ENCODE data around the gene FN3K. TPM values are rescaled to one million over a fixed set of nuclear protein-coding genes. Genes with fewer than 3 reads are reported as not detected.

The FN3K gene
- total and polyA plus RNA-seq, 3 experiments from 2014 or later, result 0.79 to 2.3 (median 1.3) TPM

DNA sequence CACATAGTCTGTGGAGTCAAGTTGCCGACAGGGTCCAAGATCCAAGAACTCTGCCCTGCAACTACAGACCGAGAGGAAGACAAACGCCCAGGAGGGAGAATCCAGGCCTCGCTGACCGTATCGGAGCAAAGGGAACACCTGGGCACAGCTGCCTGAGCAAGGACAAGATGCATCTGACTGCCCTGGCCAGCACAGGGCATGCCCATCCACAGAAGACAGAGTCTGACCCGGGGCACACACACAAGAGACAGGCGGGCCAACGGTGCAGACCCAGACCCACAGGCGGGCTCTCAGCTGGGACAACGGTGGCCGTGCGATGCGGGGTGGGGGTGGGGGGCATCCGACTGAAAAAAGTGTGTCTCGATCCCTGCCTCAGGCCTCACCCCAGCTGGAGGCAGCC, 43.1 kb upstream of the FN3K start:
- peaks cover 5% of the 10 kb centered on the region for H3K4me1 ChIP-seq (ENCODE audit: insufficient read depth, low read length)
- H3K36me3 ChIP-seq (ENCODE audit: insufficient read depth, low read length), result no peaks in the 10 kb centered on the region
- POLR2A ChIA-PET, result no interaction called here
- Mint-ChIP-seq H3K4me3 (no peak overlapping the region), H3K27ac (no peak overlapping the region), H3K36me3 (peaks cover 8 to 14% (median 8%) of the 10 kb centered on the region in 3 donors), H3K4me1 (peaks cover 0 to 6% (median 0%) of the 10 kb centered on the region in 3 donors), H3K27me3 (peaks cover 0 to 6% of the 10 kb centered on the region in 2 donors), H3K9me3 (peaks cover 5 to 14% (median 10%) of the 10 kb centered on the region in 5 donors)
- DNase-seq, result no peak
- CTCF ChIA-PET, result interaction anchor here (1.5 kb wide), 1 partner anchor 23 kb away, joined by 3 read pairs; no protein-coding TSS in a partner anchor
- H3K9me3 ChIP-seq (ENCODE audit: low read length), result no peaks in the 10 kb centered on the region
- no peak overlapping the region for H3K27ac ChIP-seq (ENCODE audit: low read depth, low read length)
- no peak overlapping the region for H3K4me3 ChIP-seq (ENCODE audit: low read length)
- no peaks in the 10 kb centered on the region for H3K27me3 ChIP-seq (ENCODE audit: insufficient read depth, low read length, poor library complexity, severe bottlenecking)

- POLR2A ChIA-PET, result no interaction called here
These were observed 42.1 kb upstream of the FN3K start for GRCh38 chr17:82693168-82693867.

GRCh38 chr17:82694647-82695046, 40.8 kb upstream of the FN3K start:
- H3K4me1 ChIP-seq (ENCODE audit: insufficient read depth, low read length), result peaks cover 10% of the 10 kb centered on the region
- Mint-ChIP-seq H3K36me3 (peaks cover 8 to 14% (median 8%) of the 10 kb centered on the region in 3 donors), H3K4me3 (peak overlapping the region in 2 of 7 donors; percentile 34 to 70), H3K9me3 (peaks cover 5 to 14% (median 10%) of the 10 kb centered on the region in 5 donors), H3K27me3 (peaks cover 0 to 6% of the 10 kb centered on the region in 2 donors), H3K27ac (peak overlapping the region in 1 of 8 donors; percentile 42), H3K4me1 (peaks cover 4 to 14% (median 6%) of the 10 kb centered on the region in 3 donors)
- no peak overlapping the region for H3K4me3 ChIP-seq (ENCODE audit: low read length)
- H3K27ac ChIP-seq (ENCODE audit: low read depth, low read length), result no peak overlapping the region
- ChIA-PET CTCF (no interaction called here), POLR2A (no interaction called here)
- no peaks in the 10 kb centered on the region for H3K27me3 ChIP-seq (ENCODE audit: insufficient read depth, low read length, poor library complexity, severe bottlenecking)
- no peak for DNase-seq
- no peaks in the 10 kb centered on the region for H3K9me3 ChIP-seq (ENCODE audit: low read length)
- H3K36me3 ChIP-seq (ENCODE audit: insufficient read depth, low read length), result no peaks in the 10 kb centered on the region

More at GRCh38 chr17:82693168-82693867, 42.1 kb upstream of the FN3K start:
- no peaks in the 10 kb centered on the region for H3K36me3 ChIP-seq (ENCODE audit: insufficient read depth, low read length)
- peaks cover 5 to 14% (median 10%) of the 10 kb centered on the region in 5 donors for H3K9me3 Mint-ChIP-seq
- H3K4me1 ChIP-seq (ENCODE audit: insufficient read depth, low read length), result peaks cover 10% of the 10 kb centered on the region
- H3K27me3 Mint-ChIP-seq, result peaks cover 0 to 6% of the 10 kb centered on the region in 2 donors
- no peak for DNase-seq
- H3K36me3 Mint-ChIP-seq, result peaks cover 8 to 14% (median 8%) of the 10 kb centered on the region in 3 donors
- H3K4me3 ChIP-seq (ENCODE audit: low read length), result no peak overlapping the region
- H3K27ac Mint-ChIP-seq, result no peak overlapping the region
- H3K27me3 ChIP-seq (ENCODE audit: insufficient read depth, low read length, poor library complexity, severe bottlenecking), result no peaks in the 10 kb centered on the region
- no peak overlapping the region for H3K27ac ChIP-seq (ENCODE audit: low read depth, low read length)
- H3K4me1 Mint-ChIP-seq, result peaks cover 0 to 8% (median 0%) of the 10 kb centered on the region in 3 donors
- CTCF ChIA-PET, result no interaction called here
- H3K4me3 Mint-ChIP-seq, result no peak overlapping the region
- no peaks in the 10 kb centered on the region for H3K9me3 ChIP-seq (ENCODE audit: low read length)

DNA sequence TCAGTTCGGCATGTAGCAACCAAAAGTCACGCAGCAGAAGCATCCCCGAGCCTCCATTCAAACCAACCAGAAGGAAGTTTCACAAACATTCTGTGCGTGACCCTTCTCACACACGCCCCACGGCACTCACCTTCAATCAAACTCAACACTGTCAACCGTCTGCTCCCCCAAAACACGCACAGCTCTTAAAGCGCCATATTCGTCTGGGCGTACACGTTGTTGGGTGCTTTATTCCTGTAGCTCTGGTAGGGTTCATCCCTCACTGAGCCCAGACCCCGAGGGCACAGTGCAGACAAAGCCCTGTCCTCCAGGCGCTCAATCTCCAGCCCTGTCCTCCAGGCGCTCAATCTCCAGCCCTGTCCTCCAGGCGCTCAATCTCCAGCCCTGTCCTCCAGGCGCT, 39.2 kb upstream of the FN3K start:
- peaks cover 4 to 15% (median 6%) of the 10 kb centered on the region in 3 donors for H3K4me1 Mint-ChIP-seq
- DNase-seq, result no peak
- Histone ChIP-seq H3K27ac (ENCODE audit: low read depth, low read length) (no peak overlapping the region), H3K36me3 (ENCODE audit: insufficient read depth, low read length) (no peaks in the 10 kb centered on the region), H3K4me1 (ENCODE audit: insufficient read depth, low read length) (peaks cover 10% of the 10 kb centered on the region), H3K9me3 (ENCODE audit: low read length) (no peaks in the 10 kb centered on the region), H3K4me3 (ENCODE audit: low read length) (no peak overlapping the region), H3K27me3 (ENCODE audit: insufficient read depth, low read length, poor library complexity, severe bottlenecking) (no peaks in the 10 kb centered on the region)
- ChIA-PET POLR2A (no interaction called here), CTCF (no interaction called here)
- H3K9me3 Mint-ChIP-seq, result peaks cover 5 to 14% (median 10%) of the 10 kb centered on the region in 5 donors
- no peak overlapping the region for H3K27ac Mint-ChIP-seq
- peak overlapping the region in 3 of 7 donors; percentile 21 to 50 (median 50) for H3K4me3 Mint-ChIP-seq
- peaks cover 0 to 6% of the 10 kb centered on the region in 2 donors for H3K27me3 Mint-ChIP-seq
- peaks cover 4 to 14% (median 5%) of the 10 kb centered on the region in 3 donors for H3K36me3 Mint-ChIP-seq

DNA sequence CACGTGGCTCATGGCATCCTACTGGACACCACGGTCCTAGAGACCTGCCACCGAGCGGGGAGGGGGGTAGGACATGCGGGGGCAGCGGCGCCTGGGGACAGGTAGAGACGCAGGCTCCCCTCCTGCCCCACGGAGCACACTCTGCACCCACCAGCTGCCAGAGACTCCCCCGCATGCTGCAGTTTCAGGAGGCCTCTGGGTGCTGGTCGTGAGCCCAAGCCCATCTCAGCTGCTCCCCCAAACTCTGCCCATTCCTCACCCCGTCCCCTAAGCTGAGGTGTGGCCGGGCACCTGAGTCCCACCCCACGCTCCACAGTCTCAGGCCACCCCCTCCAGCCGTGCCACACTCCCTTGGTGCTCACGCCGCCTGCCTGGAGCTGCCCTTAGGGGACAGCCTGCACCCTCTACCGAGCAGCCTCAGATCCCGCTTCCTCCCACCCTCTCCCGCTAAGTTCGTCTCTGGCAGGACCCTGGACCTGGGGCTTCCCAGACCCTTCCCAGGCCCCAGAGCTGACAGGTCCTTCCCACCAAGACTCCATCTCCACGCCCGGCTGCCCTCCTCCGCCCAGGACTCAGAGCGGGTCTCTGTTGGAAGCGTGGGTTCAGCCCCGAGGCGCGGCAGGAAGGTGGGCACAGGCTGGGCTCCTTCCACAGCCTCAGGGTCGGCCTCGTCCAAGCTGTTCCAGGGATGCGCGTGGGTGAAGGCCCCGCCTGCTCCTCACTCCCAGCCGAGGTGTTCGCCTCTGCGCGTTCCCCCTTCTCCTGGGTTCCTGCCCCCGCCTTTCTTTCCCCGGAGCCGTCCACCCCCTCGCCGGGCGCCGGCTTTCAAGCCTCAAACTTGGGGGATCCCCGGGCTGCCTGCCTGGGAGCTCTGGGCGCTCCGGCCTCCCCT, 38.3 kb upstream of the FN3K start:
- no peak for DNase-seq
- H3K36me3 ChIP-seq (ENCODE audit: insufficient read depth, low read length), result no peaks in the 10 kb centered on the region
- no peak overlapping the region for H3K4me3 ChIP-seq (ENCODE audit: low read length)

DNA sequence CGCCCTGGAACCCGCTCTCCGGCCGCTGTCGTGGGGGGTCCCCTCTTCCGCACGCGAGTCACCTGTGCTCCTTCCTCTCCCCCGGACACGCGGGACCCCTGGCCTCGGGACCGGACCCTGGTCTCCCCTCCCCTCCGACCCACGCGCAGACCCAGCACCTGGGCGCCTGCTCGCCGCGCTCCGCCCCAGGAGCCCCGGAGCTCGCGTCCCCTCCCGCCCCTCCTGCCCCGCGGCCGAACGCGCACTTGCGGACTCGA, 37.7 kb upstream of the FN3K start:
- no peaks in the 10 kb centered on the region for H3K27me3 ChIP-seq (ENCODE audit: insufficient read depth, low read length, poor library complexity, severe bottlenecking)
- no peak overlapping the region for H3K4me3 ChIP-seq (ENCODE audit: low read length)
- Mint-ChIP-seq H3K4me3 (peak overlapping the region in 6 of 7 donors; percentile 43 to 74 (median 63)), H3K27ac (no peak overlapping the region), H3K9me3 (peaks cover 5 to 14% (median 10%) of the 10 kb centered on the region in 5 donors), H3K36me3 (peaks cover 4 to 14% (median 5%) of the 10 kb centered on the region in 3 donors), H3K27me3 (peaks cover 0 to 6% of the 10 kb centered on the region in 2 donors), H3K4me1 (peaks cover 4 to 15% (median 6%) of the 10 kb centered on the region in 3 donors)
- ChIA-PET POLR2A (interaction anchor here (1.1 kb wide), 1 partner anchor 19 kb away, joined by 4 read pairs; the partner anchor contains the start of gene FN3KRP), CTCF (interaction anchor here (1.4 kb wide), 1 partner anchor 14 kb away, joined by 4 read pairs; no protein-coding TSS in a partner anchor)
- no peak overlapping the region for H3K27ac ChIP-seq (ENCODE audit: low read depth, low read length)
- H3K9me3 ChIP-seq (ENCODE audit: low read length), result no peaks in the 10 kb centered on the region
- no peaks in the 10 kb centered on the region for H3K36me3 ChIP-seq (ENCODE audit: insufficient read depth, low read length)
- peaks cover 10% of the 10 kb centered on the region for H3K4me1 ChIP-seq (ENCODE audit: insufficient read depth, low read length)
- DNase-seq, result no peak

More for the DNA sequence above, 38.3 kb upstream of the FN3K start:
- peaks cover 0 to 6% of the 10 kb centered on the region in 2 donors for H3K27me3 Mint-ChIP-seq
- Histone ChIP-seq H3K9me3 (ENCODE audit: low read length) (no peaks in the 10 kb centered on the region), H3K4me1 (ENCODE audit: insufficient read depth, low read length) (peaks cover 10% of the 10 kb centered on the region), H3K27ac (ENCODE audit: low read depth, low read length) (no peak overlapping the region), H3K27me3 (ENCODE audit: insufficient read depth, low read length, poor library complexity, severe bottlenecking) (no peaks in the 10 kb centered on the region)
- CTCF ChIA-PET, result interaction anchor here (1.0 to 1.4 kb wide), 2 partner anchors 14 to 27 kb away, joined by 3 to 4 read pairs; no protein-coding TSS in a partner anchor
- peak overlapping the region in 2 of 8 donors; percentile 19 to 68 for H3K27ac Mint-ChIP-seq
- POLR2A ChIA-PET, result interaction anchor here (1.1 kb wide), 1 partner anchor 20 kb away, joined by 4 read pairs; the partner anchor contains the start of gene FN3KRP
- peaks cover 4 to 15% (median 6%) of the 10 kb centered on the region in 3 donors for H3K4me1 Mint-ChIP-seq
- peak overlapping the region; percentile 42 to 74 (median 60) for H3K4me3 Mint-ChIP-seq
- H3K36me3 Mint-ChIP-seq, result peaks cover 4 to 14% (median 5%) of the 10 kb centered on the region in 3 donors
- H3K9me3 Mint-ChIP-seq, result peaks cover 5 to 14% (median 10%) of the 10 kb centered on the region in 5 donors

- Histone ChIP-seq H3K27me3 (ENCODE audit: insufficient read depth, low read length, poor library complexity, severe bottlenecking) (no peaks in the 10 kb centered on the region), H3K4me3 (ENCODE audit: low read length) (peak within 1 kb of the TSS; percentile 67), H3K4me1 (ENCODE audit: insufficient read depth, low read length) (peaks cover 10% of the 10 kb centered on the region), H3K27ac (ENCODE audit: low read depth, low read length) (no peak within 1 kb of the TSS), H3K9me3 (ENCODE audit: low read length) (no peaks in the 10 kb centered on the region), H3K36me3 (ENCODE audit: insufficient read depth, low read length) (no peaks in the 10 kb centered on the region)
- CTCF ChIA-PET, result interaction anchor here (1.4 kb wide), 1 partner anchor 13 kb away, joined by 4 read pairs; no protein-coding TSS in a partner anchor
- Mint-ChIP-seq H3K27ac (peak within 1 kb of the TSS in 6 of 8 donors; percentile 4 to 92 (median 78)), H3K4me1 (peaks cover 4 to 15% (median 6%) of the 10 kb centered on the region in 3 donors), H3K36me3 (peaks cover 4 to 11% (median 5%) of the 10 kb centered on the region in 3 donors), H3K9me3 (peaks cover 5 to 14% (median 10%) of the 10 kb centered on the region in 5 donors), H3K4me3 (peak within 1 kb of the TSS; percentile 86 to 93 (median 88)), H3K27me3 (peaks cover 0 to 6% of the 10 kb centered on the region in 2 donors)
- POLR2A ChIA-PET, result interaction anchor here (1.1 kb wide), 1 partner anchor 19 kb away, joined by 4 read pairs; the partner anchor contains the start of gene FN3KRP
- peak; percentile 98 to 99 (median 99) for DNase-seq
These were observed 37.1 kb upstream of the FN3K start, which contains the start of gene RAB40B for GRCh38 chr17:82698065-82698973. TSS of gene RAB40B (minus strand) at chr17:82698698. CDS start at chr17:82698596, 102 bp downstream.

Measured in CD8-positive, alpha-beta memory T cell (primary cell).